HG02571 (cell line): ENCODE results near the gene ZNF189.

Experiments
- ATAC-seq: cut with Tn5 transposase; IDR thresholded peaks from one replicate; pipeline ENCODE4 v1.9.1; 2021; ENCODE audit warnings: mild to moderate bottlenecking, moderate library complexity; ENCODE audit not compliant: unreplicated experiment

ZNF189 gene

DNA sequence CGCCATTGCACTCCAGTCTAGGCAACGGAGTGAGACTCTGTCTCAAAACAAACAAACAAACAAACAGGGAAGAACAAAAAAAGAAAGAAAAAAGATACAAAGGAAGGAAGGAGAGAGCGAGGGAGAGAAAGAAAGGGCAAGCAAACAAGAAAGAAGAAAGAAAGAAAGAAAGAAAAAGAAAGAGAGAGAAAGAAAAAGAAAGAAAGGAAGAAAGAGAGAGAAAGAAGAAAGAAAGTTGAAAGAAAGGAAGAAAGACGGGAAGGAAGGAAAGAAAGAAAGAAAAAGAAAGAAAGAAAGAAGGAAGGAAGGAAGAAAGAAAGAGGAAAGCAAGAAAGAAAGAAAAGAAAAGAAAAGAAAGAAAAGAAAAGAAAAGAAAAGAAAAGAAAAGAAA, 50.0 kb downstream of the ZNF189 start:
- ATAC-seq: no peak

DNA sequence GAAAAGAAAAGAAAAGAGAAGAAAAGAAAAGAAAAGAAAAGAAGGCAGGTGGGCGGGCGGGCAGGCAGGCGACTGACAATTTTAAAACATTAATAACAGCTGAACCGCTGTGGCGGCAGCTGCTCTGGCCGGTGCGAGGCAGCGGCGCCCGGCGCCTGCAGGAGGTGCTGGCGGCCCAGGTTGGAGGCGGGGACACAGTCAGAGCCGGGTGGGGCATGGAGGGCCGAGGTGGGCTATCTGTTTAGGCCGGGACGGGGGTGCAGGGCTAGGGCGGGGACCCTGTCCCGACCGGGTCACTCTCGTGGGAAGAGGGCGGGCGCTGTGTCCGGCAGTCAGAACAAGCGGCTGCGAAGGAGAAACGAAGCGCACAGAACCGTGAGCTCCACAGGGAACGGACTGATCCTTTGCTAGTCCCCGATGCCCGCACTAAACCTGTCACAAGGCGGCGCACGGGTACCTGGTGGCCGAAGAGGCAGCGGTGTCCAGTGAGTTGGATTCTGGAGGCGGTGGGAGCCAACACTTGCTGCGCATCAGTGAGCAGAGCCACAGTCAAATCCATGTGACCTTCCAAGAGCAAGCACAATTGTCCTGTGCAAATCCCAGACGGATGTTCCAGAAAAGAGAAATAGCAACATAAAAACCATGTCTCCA, 50.5 kb downstream of the ZNF189 start:
- ATAC-seq: peak; percentile 97

DNA sequence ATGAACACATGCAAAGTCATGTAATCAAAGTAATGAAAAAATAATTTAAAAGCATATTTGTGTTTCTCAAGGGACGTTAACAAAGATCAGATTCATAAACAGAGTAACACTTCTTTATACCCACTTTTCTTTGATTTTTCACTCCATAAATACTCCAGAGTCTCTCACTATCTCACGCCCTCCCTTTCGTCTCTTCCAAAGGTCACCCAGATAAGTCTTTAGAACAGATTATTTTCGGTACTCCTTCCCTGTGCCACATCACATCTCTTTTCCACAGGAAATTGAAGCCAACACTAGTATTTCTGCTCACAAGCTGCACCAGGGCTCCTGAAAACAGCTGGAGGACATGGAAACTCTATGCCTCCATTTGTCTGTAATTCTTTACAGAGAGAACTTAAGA, 52.3 kb downstream of the ZNF189 start:
- no peak for ATAC-seq

DNA sequence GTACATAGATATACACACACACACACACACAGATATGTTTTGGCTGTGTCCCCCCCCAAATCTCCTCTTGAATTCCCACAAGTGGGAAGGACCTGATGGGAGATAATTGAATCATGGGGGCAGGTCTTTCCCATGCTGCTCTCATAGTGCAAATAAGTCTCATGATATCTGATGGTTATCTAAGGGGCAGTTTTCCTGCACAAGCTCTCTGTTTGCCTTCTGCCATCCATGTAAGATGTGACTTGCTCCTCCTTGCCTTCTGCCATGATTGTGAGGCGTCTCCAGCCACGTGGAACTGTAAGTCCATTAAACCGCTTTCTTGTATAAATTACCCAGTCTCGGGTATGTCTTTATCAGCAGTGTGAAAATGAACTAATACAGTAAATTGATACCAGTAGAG, 52.8 kb downstream of the ZNF189 start:
- ATAC-seq: no peak

- ATAC-seq: no peak
Measured at GRCh38 chr9:101453776-101454570, 55.3 kb downstream of the ZNF189 start.

GRCh38 chr9:101455656-101456240, 57.1 kb downstream of the ZNF189 start:
- no peak for ATAC-seq

- ATAC-seq: no peak
Measured at GRCh38 chr9:101457003-101457402, 58.4 kb downstream of the ZNF189 start.

- peak; percentile 77 for ATAC-seq
Measured at GRCh38 chr9:101458963-101459631, 60.4 kb downstream of the ZNF189 start.
